Inflammatory macrophage (primary cell): Measurements from ENCODE around the gene KIF5A.
A peak's percentile ranks its signal among the peaks of the same experiment; 100 is the strongest.
"Not testable (repeated sequence)": the region's sequence is repeated elsewhere in the genome, so short reads cannot be mapped to it uniquely, and the experiment has no call there.

Experiments
- DNase-seq, 2 donors: peaks; one replicate each; pipeline ENCODE4 v3.0.0-alpha.2; 2020 to 2022

Gene KIF5A

DNA sequence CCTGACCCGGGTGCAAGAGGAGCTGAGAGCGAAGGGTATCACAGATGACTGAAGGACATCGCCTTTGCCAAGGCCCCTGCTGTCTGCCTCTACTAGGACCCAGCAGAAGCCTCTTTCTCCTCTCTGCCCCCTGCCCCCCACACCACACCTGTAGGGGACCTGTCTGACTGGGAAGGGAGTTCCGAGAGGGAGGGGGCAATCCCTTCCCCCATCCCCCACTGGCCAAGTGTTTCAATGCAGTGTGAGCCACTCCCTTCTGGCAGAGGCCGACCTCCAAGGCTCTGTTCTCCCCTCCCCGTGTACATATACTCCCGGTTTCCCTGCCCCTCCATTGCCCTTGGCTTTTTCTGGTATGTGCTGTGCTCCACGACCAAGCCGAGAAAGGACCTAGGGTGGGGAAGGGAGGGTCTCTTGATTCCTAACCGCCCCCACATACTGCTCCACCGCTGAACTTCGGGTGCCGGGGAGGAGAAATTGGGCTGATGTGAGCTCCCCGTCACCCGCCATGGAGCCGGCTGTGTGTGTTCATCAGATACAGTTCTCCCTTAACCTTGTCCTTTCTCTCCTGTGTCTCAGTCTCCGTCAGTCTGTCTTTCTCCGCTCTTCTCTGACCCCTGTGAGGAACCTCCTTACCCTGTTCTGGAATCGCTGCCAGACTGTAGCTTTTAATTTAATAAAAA, 59.4 kb downstream of the KIF5A start:
- no peak for DNase-seq

DNA sequence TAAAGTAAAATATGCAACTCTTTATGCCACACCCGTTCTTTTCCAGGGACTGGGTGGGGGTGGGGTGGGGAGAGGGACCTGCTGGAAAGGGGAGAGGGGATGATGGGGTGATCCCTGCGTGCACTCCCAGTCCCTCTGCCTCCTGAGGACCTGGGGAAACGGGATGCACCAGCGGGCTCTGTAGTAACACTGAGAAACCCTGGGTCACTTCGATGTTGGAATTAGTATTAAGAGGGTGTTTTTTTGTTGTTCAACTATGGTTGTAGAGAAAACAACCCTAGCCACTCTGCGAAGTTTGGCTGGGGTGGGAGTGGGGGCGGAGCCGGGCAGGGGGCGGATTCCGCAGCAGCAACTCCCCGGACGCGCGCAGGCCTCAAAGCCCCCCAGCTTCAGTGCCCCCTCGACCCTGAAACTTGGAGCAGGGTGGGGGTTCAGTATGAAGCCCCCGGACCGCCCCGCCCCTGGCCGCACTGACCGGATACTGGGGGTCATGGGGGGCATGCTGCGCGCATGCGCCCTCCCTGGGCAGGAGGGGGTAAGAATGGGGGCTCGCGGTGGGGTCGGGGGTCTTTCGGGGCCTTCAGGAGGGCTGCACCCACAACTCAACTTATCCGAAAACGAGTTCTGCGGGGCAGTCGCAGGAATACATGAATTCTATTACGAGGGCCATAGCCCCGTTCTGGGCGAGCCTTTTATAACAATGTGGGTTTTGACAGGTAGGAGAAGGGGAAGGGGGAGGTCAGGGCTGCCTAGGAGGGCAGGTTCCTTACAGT, 60.1 kb downstream of the KIF5A start:
- DNase-seq, result no peak

DNA sequence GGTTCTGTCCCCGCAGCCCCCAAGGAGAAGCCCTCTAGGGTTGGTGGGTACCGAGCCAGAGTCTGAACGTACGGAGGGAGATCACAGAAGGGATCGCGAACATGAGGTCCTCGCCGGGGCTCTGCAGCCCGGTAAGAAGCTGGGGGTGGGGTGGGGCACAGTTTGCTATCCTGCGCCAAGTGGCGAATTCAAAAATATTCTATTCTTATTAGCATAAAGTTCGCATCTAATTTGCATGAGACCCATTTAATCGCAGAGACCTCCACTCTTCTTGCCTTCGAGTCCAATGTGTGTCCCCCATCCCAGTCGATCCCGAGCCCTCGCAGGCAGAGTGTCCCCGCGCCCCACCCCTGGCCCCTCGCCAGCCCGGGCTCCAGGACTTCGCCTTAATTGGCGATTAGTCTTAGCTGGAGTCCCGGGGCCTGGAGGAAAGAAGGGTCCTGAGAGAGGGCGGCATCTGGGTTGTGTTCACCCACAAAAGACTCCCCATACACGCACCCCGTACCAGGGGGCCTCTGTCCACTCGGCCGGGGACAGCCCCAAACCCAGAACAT, 60.8 kb downstream of the KIF5A start:
- DNase-seq, result no peak

DNA sequence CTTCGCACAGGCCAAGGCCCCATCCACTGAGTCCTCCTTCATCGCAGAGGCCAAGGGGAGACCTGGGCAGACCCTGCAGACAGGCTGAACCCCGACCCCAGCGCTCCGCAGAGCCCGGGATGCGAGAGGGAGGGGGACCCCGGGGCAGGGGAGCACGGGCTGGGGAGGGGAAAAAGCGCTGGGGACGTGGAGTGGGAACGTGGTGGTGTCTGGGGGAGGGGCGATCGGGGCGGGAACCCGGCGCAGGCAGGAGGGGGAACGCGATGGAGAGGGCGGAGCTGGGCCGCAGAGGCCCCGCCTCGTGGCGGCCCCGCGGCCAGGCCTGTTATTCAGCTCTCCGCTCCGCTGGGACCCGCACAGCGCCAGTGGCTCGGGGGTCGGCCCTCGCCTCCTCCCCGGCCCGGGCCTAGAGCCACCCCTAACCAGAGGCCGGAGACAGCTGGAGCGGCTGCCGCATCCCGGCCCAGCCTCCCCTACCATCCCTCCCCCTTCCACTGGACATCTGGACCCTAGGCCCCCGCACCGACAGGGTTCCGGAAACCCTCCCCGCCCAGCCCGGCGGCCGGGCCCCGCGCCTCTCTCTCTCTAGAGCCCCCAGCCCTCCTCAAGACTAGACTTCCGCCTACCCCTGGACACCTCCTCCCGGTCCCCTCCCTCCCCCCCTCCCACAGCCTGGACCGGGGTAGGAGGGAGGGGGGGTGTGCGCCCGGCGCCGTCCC, 61.4 kb downstream of the KIF5A start, which contains the start of gene ARHGEF25:
Gene ARHGEF25, plus strand, starts transcription at position 328 of the 719 bp plus-strand sequence. CDS start 460 bp downstream, outside the sequence.
- DNase-seq, result no peak

GRCh38 chr12:57611827-57612710, 62.2 kb downstream of the KIF5A start:
- DNase-seq, result no peak

GRCh38 chr12:57612711-57613426, 63.0 kb downstream of the KIF5A start:
- DNase-seq, result no peak

DNA sequence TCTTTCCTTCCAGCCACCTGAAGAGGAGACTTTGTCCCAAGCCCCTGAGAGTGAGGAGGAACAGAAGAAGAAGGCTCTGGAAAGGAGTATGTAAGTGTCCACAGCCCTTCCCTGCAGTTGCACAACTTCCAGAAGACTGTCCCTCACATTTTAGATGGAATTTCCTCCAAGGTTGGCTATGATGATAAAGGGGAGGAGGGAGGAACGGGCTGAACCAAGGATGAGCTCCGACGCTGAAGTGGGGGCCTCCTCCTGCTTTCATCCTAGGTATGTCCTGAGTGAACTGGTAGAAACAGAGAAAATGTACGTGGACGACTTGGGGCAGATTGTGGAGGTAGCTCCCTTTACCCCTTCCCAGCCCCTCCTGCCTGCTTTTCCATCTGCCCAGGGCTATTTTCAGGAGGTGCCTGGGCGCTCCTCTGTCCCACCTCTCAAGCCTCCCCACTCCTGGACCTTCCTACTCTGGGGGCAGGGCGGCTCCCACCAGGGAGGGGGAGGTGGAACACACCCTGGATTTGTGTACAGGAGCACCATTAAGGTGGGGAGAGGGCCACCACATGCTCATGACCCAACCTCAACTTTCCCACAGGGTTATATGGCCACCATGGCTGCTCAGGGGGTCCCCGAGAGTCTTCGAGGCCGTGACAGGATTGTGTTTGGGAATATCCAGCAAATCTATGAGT, 63.7 kb downstream of the KIF5A start:
- no peak for DNase-seq

- DNase-seq, result peak; percentile 7 to 14
Measured at GRCh38 chr12:57614178-57614947, 64.5 kb downstream of the KIF5A start.

DNA sequence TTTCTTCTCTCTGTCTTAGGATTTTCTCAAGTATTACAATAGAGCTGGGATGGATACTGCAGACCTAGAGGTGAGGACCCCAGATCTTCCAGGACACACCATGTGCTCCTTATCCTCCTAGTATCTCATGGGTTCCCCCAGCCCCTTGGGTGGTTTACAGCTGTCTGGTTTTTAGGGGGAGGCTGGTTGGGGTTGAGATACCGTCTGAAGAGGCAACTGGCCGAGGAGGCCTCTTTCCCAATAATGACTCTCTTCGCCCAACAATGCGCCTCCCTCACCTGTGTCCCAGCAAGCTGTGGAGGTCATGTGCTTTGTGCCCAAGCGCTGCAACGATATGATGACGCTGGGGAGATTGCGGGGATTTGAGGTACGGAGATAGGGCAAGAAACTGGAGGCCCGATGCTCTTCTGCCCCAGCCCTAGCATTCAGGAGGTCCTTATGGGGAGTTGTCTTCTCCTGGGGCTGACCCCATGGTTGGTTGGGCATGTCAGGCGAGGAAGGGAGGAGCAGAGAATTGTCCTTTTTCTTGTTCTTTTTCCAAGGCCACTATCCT, 65.2 kb downstream of the KIF5A start:
- no peak for DNase-seq

- no peak for DNase-seq
Measured at GRCh38 chr12:57615637-57616036, 65.8 kb downstream of the KIF5A start.

DNA sequence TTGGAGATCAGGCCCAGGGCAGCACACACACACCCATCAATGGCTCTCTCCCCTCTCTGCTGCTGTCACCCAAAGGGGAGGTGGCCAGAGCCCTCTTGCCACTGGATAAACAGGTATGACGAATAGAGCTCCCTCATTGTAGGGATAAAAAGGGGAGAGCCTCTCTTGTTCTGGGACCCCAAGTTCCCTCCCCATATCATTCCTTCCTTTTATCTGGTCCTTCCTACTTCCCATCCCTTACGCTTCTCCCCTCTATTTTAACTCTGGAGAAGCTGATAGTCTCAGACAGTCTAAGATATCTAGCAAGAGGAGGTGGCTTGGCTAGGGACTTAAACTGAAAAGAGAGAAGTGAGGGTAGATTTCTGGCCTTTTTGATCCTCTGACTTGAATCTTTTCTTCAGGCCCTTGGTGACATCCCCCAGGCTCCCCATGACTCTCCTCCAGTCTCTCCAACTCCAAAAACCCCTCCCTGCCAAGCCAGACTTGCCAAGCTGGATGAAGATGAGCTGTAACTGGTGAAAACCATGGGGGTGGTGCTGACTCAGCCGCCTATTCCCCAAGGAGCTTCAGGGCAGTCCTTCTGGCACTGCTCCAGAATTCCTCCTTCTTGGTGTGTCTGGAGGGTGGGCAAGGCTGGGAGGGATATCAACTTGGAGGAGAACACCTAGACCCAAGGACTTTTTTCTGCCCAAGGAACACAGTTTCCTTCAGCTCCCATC, 66.7 kb downstream of the KIF5A start:
- DNase-seq, result no peak

DNA sequence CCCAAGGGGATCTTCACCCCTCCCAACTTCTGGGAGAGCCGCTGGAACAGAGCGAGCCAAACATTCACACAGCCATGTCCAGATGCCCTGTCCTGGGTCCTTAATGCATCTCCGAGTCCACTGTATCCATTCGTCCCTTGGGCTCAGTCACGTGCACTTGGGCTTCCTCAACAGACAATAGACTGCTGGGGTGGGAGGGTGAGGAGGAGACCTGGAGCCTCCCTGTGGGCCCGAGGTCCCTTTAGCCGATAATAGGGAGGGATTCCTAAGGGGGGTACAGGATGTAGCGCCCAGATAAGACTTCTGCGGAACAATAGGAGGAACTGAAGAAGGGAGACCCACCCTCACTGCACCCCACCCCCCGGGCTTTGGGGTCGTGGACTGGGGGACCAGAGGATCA, 68.1 kb downstream of the KIF5A start:
- no peak for DNase-seq

- not testable (repeated sequence) for DNase-seq
Measured at GRCh38 chr12:57618431-57618830, 68.6 kb downstream of the KIF5A start.

- no peak for DNase-seq
Measured at GRCh38 chr12:57618966-57619433, 69.2 kb downstream of the KIF5A start.

- DNase-seq, result no peak
Measured at GRCh38 chr12:57619434-57620244, 69.8 kb downstream of the KIF5A start.

DNA sequence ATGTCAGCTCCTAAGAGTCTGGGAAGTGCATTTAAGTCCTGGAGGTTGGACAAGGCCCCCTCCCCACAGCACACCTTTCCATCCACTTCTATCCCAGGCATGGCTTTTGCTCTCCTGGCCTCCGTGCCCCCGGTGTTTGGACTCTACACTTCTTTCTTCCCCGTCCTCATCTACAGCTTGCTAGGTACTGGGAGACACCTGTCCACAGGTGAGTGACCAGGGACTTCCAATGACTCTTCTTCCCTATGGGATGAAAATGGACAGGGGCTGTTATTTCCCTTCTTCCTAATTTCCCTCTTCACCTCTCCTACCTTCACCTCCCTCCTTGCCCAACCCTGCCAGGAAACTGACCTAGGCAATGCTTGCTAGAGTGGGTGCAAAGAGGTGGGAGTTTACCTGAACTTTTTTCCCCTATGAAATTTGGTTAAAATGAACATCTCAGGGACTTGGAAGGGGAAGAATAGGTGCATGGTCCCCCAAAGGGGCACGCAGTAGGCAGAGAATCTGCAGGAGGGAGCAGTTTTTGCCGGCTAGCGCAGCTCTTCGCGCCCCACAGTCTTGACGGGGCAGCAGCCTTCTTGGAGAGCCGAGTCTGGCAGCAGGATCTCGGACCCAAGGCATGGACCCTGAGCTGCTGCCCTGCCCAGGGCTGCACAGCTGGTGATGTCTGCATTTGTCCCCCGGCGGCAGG, 70.5 kb downstream of the KIF5A start:
- DNase-seq, result no peak

DNA sequence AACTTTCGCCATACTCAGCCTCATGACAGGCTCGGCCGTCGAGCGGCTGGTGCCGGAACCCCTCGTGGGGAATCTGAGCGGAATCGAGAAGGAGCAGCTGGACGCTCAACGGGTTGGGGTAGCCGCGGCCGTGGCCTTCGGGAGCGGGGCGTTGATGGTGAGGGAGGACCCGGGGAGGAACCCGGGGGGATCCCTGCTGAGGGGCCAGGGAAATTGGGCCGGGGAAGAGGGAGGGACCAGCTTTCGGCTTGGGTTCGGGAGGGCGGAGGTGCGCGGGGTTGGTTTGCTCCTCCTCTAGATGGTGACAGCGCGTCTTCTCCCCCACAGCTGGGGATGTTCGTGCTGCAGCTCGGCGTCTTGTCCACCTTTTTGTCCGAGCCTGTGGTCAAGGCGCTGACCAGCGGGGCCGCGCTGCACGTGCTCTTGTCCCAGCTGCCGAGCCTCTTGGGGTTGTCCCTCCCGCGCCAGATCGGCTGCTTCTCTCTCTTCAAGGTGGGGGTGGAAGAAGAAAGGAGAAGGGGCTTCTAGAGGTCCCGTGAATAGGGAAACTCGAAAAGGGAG, 71.2 kb downstream of the KIF5A start:
- peak; percentile 39 to 50 for DNase-seq
